Endothelial cell of umbilical vein (primary cell): Measurements from ENCODE around the gene FIGNL2.

Experiments
- EZH2 ChIP-seq: IDR thresholded peaks from 2 replicates; pipeline ENCODE4 v1.6.1; 2012; ENCODE audit warnings: borderline replicate concordance, low read depth, mild to moderate bottlenecking, moderate library complexity, low read length, inconsistent platforms; ENCODE audit not compliant: severe bottlenecking
- GATA2 ChIP-seq: IDR thresholded peaks from 2 replicates; pipeline ENCODE4 v1.7.0; 2011; ENCODE audit warnings: low read depth, mild to moderate bottlenecking, moderate library complexity, mixed read lengths, low read length; ENCODE audit not compliant: insufficient read length, insufficient read depth
- TF ChIP-seq, protein P1 (sequence below), 2 donors: IDR thresholded peaks; 1 replicate in 1 of 2; 2 replicates in 1 of 2; pipeline ENCODE4 v1.5.1; 2011; ENCODE audit warnings: low read length in 2 of 2, mild to moderate bottlenecking in 2 of 2, moderate library complexity in 2 of 2, control low read depth in 1 of 2, inconsistent platforms in 1 of 2, low read depth in 1 of 2; ENCODE audit not compliant: insufficient read depth in 1 of 2; ENCODE audit errors: extremely low read depth in 1 of 2
- TF ChIP-seq, protein P2 (sequence below): IDR thresholded peaks from 2 replicates; pipeline ENCODE4 v1.6.1; 2011; ENCODE audit not compliant: insufficient read depth, insufficient read length

DNA sequence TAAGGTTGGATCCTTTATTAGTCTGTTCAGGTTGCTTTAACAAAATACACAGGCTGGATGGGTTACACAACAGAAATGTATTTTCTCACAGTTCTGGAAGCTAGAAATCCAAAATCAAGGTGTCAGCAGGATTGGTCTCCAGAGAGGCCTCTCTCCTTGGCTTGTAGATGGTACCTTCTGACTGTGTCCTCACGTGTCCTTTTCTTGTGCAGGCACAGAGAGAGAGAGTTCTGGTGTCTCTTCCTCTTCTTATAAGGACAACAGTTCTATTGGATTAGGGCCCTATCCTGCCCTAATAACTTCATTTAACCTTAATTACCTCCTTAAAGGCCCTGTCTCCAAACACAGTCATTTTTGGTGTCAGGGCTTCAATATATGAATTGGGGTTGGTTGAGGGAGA lies 34.8 kb upstream of the FIGNL2 start:
- TF ChIP-seq, protein P1, sequence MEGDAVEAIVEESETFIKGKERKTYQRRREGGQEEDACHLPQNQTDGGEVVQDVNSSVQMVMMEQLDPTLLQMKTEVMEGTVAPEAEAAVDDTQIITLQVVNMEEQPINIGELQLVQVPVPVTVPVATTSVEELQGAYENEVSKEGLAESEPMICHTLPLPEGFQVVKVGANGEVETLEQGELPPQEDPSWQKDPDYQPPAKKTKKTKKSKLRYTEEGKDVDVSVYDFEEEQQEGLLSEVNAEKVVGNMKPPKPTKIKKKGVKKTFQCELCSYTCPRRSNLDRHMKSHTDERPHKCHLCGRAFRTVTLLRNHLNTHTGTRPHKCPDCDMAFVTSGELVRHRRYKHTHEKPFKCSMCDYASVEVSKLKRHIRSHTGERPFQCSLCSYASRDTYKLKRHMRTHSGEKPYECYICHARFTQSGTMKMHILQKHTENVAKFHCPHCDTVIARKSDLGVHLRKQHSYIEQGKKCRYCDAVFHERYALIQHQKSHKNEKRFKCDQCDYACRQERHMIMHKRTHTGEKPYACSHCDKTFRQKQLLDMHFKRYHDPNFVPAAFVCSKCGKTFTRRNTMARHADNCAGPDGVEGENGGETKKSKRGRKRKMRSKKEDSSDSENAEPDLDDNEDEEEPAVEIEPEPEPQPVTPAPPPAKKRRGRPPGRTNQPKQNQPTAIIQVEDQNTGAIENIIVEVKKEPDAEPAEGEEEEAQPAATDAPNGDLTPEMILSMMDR (IDR thresholded peaks at IDR 0.05; ENCODE audit: extremely low read depth in 1 of 2, insufficient read depth in 1 of 2, low read depth in 1 of 2, low read length in 2 of 2): no peak
- TF ChIP-seq EZH2 (no peak), GATA2 (no peak)
- TF ChIP-seq, protein P2, sequence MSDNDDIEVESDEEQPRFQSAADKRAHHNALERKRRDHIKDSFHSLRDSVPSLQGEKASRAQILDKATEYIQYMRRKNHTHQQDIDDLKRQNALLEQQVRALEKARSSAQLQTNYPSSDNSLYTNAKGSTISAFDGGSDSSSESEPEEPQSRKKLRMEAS: no peak
